Neural progenitor cell (in vitro differentiated cells): ENCODE measurements around the gene BATF2.

Source experiments
- EZH2 ChIP-seq: fragments of 200-600 bp; sonication (generic); IDR thresholded peaks from 2 replicates; pipeline ENCODE4 v1.6.1; 2017; ENCODE audit warnings: antibody characterized with exemption, mild to moderate bottlenecking, moderate library complexity
- EZH2phosphoT487 ChIP-seq: fragments of 200-600 bp; sonication (generic); IDR thresholded peaks from 2 replicates; pipeline ENCODE4 v1.6.1; 2017; ENCODE audit warnings: antibody characterized with exemption
- TF ChIP-seq, protein P1 (sequence below): fragments of 200-600 bp; sonication (generic); IDR thresholded peaks from 2 replicates; pipeline ENCODE4 v1.5.1; 2017; ENCODE audit warnings: antibody characterized with exemption, mild to moderate bottlenecking

DNA sequence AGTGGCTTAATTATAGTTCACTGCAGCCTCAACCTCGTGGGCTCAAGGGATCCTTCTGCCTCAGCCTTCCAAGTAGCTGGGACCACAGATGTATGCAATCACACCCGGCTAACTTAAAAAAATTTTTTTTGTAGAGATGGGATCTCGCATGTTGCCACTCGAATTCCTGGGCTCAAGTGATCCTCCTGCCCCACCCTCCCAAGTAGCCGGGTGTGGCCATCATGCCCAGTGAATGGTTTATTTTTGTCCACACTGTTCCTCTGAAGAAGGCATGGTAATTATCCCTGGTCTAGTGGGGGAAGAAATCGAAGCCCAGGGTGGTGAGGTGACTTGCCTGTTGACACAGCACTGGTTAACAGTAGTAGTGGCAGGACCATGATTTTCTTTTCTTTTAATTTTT lies 46.1 kb upstream of the BATF2 start:
- TF ChIP-seq, protein P1, sequence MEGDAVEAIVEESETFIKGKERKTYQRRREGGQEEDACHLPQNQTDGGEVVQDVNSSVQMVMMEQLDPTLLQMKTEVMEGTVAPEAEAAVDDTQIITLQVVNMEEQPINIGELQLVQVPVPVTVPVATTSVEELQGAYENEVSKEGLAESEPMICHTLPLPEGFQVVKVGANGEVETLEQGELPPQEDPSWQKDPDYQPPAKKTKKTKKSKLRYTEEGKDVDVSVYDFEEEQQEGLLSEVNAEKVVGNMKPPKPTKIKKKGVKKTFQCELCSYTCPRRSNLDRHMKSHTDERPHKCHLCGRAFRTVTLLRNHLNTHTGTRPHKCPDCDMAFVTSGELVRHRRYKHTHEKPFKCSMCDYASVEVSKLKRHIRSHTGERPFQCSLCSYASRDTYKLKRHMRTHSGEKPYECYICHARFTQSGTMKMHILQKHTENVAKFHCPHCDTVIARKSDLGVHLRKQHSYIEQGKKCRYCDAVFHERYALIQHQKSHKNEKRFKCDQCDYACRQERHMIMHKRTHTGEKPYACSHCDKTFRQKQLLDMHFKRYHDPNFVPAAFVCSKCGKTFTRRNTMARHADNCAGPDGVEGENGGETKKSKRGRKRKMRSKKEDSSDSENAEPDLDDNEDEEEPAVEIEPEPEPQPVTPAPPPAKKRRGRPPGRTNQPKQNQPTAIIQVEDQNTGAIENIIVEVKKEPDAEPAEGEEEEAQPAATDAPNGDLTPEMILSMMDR, result no peak
- TF ChIP-seq EZH2 (no peak), EZH2phosphoT487 (no peak)
